ENCODE measurements around the gene CTTNBP2. TPM values are rescaled to one million over a fixed set of nuclear protein-coding genes. Genes with fewer than 3 reads are reported as not detected.

CTTNBP2 gene
- total RNA-seq, 1 experiment from 2014 or later = 17.6 TPM

- Mint-ChIP-seq H3K27ac (no peak overlapping the region; a peak in 1 of 7 replicates), H3K4me3 (no peak overlapping the region), H3K27me3 (ENCODE audit: low read depth) (no peaks in the 10 kb centered on the region), H3K36me3 (ENCODE audit: insufficient read depth in 1 of 3, low read depth in 3 of 3) (no peaks in the 10 kb centered on the region; a peak in 1 of 7 replicates), H3K4me1 (peaks cover 15 to 17% of the 10 kb centered on the region in 2 experiments), H3K9me3 (no peaks in the 10 kb centered on the region)
- no peaks in the 10 kb centered on the region for H3K9me3 ChIP-seq (ENCODE audit: control insufficient read depth, low read depth, low read length)
- no peak overlapping the region for H2BK12ac ChIP-seq (ENCODE audit: insufficient read length, low read depth, low read length)
- H3T11ph ChIP-seq (ENCODE audit: low read length) = no peak overlapping the region
- no peak overlapping the region for H2AFZ ChIP-seq (ENCODE audit: low read length)
- no peak for TF ChIP-seq CTCF (conservative IDR thresholded peaks at IDR 0.05)
- no peak overlapping the region for H3K18ac ChIP-seq (ENCODE audit: insufficient read length, low read depth, low read length)
- no peaks in the 10 kb centered on the region for H3K23me2 ChIP-seq (ENCODE audit: insufficient read length, low read depth, low read length, poor library complexity, severe bottlenecking)
- no peak overlapping the region for H2BK15ac ChIP-seq (ENCODE audit: low read depth, low read length)
- peaks cover 3% of the 10 kb centered on the region; the same call in 1 of the 2 replicates for H3K4me1 ChIP-seq (ENCODE audit: insufficient read depth, low read length)
- no peak overlapping the region for H4K5ac ChIP-seq (ENCODE audit: insufficient read length, low read depth, low read length)
- no CpG with 5 or more reads among the region's 8 CpGs for WGBS (ENCODE audit: extremely low coverage, insufficient read length, low lambda C conversion rate)
- no peak overlapping the region for H2BK20ac ChIP-seq (ENCODE audit: low read depth, low read length, poor library complexity, severe bottlenecking)
- no peaks in the 10 kb centered on the region for H3K79me2 ChIP-seq (ENCODE audit: insufficient read depth, low read length)
- no peak overlapping the region for H4K91ac ChIP-seq (ENCODE audit: insufficient read length, low read depth, low read length)
- H3K4ac ChIP-seq (ENCODE audit: low read depth, low read length) = no peak overlapping the region
- no peak overlapping the region for H2BK120ac ChIP-seq (ENCODE audit: low read depth, low read length, poor library complexity, severe bottlenecking)
- no peak overlapping the region for H3K9ac ChIP-seq (ENCODE audit: extremely low read depth, insufficient read length, low read length)
- H3K23ac ChIP-seq (ENCODE audit: insufficient read length, low read depth, low read length) = no peak overlapping the region
- H3K14ac ChIP-seq (ENCODE audit: insufficient read depth, low read length) = no peak overlapping the region
- H4K8ac ChIP-seq (replicated peaks; ENCODE audit: insufficient read length, low read depth, low read length) = no peak overlapping the region
- no peak overlapping the region for H3K4me2 ChIP-seq (ENCODE audit: insufficient read depth, insufficient read length, low read length)
- H2AK5ac ChIP-seq (ENCODE audit: insufficient read length, low read length) = no peak overlapping the region
- DNase-seq = no peak
- H3K79me1 ChIP-seq (ENCODE audit: insufficient read depth, low read depth, low read length, poor library complexity, severe bottlenecking) = no peaks in the 10 kb centered on the region
- H3K27ac ChIP-seq (ENCODE audit: insufficient read length, low read depth, low read length) = no peak overlapping the region
- H2BK5ac ChIP-seq (ENCODE audit: insufficient read length, low read length) = no peak overlapping the region
- no peak overlapping the region for H3K56ac ChIP-seq (ENCODE audit: insufficient read length, low read depth, low read length)
- H4K20me1 ChIP-seq (ENCODE audit: control insufficient read depth, insufficient read depth, insufficient read length) = no peaks in the 10 kb centered on the region
- H3K27me3 ChIP-seq (ENCODE audit: insufficient read depth, low read length) = no peaks in the 10 kb centered on the region
Measured at GRCh38 chr7:117683430-117684175, 189.6 kb downstream of the CTTNBP2 start.
